DMS79 treated with DMSO at 0.1 percent for 48 hours (cell line): ENCODE measurements around the gene AIP.
"Not testable (repeated sequence)": the region's sequence is repeated elsewhere in the genome, so short reads cannot be mapped to it uniquely, and the experiment has no call there.

Experiments
- DNase-seq: peaks from one replicate; lab custom pipeline; 2025; lab: John Stamatoyannopoulos, UW

AIP gene

DNA sequence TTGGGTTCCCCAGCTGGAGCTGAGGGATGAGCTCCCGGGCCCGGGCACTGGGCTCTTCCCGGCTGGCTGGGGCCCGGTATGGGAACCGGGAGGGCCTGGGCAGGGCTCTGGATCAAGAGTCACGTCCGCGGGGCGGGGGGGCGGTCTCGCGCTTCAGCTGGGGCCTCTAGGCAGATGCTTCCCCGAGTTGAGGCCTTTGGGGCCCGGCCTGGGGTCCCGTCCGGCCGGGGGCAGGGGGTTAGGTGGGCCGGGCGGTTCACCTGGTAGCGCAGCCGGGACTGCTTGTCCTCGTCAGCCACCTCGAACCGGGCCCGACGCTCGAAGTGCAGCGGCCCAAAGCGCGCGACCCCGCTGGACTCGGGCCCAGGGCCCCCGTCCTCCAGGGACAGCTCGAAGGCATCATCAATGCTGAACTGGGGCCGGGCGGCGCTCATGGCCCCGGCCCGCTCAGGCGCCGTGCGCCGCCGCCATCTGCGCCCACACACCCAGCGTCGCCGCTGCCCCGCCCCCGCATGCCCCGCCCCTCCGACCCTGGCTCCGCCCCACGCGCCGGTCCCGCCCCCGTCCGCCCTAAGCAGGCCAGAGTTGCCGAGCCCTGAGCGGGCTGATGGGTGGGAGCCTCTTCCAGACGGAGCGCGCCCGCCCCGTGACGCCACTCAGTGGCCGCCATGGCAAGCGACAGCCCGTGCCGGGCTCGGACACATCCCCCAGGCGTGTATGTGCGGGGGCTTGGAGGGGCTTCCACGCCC, 13.9 kb upstream of the AIP start, which contains the start of gene TMEM134:
TMEM134 (minus strand) TSS at position 493 of the 749 bp plus-strand sequence; CDS start at position 434, 59 bp downstream.
- peak; percentile 79 for DNase-seq

GRCh38 chr11:67469508-67469811, 13.4 kb upstream of the AIP start:
- DNase-seq: no peak

DNA sequence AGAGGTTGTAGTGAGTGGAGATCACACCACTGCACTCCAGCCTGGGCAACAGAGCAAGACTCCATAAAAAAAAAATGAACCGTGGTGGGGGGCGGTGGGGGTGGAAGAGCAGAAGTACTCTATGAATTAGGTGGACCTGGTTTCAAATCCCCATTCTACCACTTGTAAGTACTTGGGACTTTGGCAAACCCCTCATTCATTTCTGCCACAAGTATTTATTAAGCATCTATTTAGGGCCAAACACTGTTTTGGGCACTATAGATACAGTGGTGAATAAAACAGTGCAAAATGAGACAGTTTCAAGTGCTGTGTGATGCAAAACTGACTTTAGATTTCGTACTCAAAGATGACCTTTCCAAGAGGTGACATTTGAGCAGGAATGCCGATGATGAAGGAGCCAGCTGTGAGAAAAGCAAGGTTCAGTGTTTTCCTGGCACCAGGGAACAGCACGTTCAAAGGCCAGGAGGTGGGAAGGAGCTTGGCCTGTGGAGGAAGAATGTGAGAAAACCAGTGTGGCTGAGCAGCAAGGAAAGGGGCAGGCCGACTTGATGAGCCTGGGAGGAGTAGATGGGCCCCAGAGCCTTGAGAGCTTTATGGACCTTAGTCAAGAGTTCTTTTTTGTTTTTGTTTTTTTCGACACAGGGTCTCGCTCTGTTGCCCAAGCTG, 12.4 kb upstream of the AIP start:
- DNase-seq: no peak

GRCh38 chr11:67472882-67473281, 9.9 kb upstream of the AIP start:
- DNase-seq: no peak

DNA sequence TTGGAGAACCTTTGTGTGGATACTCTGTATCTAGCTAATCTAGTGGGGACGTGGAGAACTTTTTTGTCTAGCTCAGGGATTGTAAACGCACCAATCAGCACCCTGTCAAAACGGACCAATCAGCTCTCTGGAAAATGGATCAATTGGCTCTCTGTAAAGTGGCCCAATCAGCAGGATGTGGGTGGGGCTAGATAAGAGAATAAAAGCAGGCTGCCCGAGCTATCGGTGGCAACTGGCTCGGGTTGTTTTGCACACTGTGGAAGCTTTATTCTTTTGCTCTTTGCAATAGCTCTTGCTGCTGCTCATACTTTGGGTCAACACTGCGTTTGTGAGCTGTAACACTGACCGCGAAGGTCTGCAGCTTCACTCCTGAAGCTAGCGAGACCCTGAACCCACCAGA, 6.1 kb upstream of the AIP start:
- DNase-seq: not testable (repeated sequence)

- DNase-seq: not testable (repeated sequence)
Observed at GRCh38 chr11:67477344-67478050, 5.3 kb upstream of the AIP start.

DNA sequence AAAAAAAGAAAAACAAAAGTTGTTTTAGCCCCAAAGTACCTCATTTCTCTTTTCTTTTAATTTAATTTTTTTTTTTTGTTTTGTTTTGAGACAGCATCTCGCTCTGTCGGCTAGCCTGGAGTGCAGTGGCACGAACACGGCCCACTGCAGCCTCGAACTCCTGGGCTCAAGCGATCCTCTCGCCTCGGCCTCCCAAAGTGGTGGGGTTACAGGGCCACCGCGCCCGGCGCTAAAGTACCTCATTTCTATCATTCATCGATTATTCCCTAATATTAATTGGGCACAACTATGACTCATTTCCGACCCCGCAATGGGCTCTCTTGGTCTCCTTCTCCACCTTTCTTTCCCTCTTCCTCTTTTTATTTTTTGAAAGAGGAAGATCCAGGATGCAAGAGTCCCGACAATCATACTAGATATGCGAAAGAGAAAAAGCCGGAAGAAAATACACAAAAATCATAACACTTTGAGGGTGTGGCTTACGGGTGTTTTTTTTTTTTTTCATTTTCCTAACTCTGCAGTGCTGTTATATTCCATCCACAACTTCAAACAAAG, 475 bp upstream of the AIP start:
- no peak for DNase-seq

GRCh38 chr11:67483831-67484665, 1.2 kb downstream of the AIP start:
- no peak for DNase-seq

DNA sequence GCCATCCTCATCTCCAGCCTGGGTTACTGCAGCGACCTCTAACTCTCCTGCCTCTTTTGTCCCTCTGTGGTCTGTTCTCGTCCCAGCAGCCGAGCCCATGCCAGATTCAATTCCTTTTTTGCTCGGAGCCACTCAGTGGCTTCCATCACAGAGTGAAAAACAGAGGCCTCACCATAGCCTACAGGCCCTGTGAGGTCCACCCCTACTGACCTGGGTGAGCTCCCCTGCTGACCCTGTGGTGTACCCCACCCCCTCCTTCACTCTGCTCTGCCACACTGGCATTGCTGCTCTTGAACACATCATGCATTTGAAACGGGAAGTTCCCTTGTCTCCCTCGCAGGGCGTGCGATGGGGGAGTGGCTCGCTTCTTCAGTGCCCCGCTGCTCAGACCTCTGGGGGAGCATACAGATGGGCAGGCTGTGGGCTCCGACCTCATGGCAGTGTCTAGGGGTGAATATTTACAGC, 2.1 kb downstream of the AIP start:
- DNase-seq: no peak

GRCh38 chr11:67485873-67486361, 3.1 kb downstream of the AIP start:
- DNase-seq: not testable (repeated sequence)

DNA sequence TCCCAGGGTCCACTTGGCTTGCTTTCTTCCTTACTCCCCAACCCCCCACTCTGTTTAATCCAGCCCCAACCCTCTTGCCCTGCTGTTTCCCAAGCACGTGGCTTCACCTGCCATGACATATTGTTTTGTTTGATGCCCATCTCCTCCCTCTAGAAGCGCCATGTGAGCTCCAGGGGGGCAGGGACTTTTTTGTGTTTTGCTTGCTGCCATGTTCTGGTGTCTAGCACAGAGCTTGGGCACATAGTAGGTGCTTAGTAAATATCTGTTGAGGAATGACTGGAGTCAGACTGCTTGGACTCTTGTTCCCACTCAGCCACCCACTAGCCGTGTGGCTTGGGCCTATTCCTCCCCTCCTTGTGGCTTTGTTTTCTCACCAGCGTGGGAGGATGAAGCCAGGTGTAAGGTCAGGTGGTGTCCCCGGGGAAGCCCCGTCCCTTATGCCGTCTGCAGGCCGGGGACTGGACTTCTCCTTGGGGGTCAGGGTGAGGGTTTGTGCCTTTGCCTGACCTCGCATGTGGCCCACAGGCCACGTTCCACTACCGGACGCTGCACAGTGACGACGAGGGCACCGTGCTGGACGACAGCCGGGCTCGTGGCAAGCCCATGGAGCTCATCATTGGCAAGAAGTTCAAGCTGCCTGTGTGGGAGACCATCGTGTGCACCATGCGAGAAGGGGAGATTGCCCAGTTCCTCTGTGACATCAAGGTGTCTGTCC, 3.8 kb downstream of the AIP start:
- DNase-seq: no peak

DNA sequence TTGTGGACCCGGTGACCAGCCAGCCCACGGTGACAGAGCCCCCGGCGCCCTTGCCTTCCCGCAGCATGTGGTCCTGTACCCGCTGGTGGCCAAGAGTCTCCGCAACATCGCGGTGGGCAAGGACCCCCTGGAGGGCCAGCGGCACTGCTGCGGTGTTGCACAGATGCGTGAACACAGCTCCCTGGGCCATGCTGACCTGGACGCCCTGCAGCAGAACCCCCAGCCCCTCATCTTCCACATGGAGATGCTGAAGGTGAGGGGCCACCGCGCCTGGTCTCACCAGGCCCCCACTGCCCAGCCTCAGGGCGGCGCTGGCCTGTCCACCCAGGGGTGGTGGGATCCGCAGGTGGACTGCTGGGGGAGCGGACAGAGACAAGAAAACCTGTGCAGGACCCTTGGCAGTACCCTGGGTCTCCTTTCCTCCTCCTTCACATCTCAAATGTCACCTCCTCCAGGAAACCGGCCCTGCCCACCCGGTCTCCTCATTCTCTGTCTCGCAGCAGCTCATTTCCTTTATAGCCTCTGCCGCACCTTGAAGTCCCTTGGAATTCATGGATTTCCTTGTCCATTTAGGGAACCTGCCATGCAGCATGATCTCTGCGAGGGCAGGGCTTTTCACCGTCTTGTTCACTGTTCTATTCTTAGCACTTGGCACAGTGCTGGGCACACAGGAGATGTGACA, 6.5 kb downstream of the AIP start:
- no peak for DNase-seq

GRCh38 chr11:67489885-67490726, 7.3 kb downstream of the AIP start:
- DNase-seq: no peak

DNA sequence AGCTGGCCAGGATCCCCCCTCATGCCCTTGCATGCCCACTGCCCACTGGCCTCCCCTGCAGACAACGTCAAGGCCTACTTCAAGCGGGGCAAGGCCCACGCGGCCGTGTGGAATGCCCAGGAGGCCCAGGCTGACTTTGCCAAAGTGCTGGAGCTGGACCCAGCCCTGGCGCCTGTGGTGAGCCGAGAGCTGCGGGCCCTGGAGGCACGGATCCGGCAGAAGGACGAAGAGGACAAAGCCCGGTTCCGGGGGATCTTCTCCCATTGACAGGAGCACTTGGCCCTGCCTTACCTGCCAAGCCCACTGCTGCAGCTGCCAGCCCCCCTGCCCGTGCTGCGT, 7.9 kb downstream of the AIP start:
- DNase-seq: no peak

DNA sequence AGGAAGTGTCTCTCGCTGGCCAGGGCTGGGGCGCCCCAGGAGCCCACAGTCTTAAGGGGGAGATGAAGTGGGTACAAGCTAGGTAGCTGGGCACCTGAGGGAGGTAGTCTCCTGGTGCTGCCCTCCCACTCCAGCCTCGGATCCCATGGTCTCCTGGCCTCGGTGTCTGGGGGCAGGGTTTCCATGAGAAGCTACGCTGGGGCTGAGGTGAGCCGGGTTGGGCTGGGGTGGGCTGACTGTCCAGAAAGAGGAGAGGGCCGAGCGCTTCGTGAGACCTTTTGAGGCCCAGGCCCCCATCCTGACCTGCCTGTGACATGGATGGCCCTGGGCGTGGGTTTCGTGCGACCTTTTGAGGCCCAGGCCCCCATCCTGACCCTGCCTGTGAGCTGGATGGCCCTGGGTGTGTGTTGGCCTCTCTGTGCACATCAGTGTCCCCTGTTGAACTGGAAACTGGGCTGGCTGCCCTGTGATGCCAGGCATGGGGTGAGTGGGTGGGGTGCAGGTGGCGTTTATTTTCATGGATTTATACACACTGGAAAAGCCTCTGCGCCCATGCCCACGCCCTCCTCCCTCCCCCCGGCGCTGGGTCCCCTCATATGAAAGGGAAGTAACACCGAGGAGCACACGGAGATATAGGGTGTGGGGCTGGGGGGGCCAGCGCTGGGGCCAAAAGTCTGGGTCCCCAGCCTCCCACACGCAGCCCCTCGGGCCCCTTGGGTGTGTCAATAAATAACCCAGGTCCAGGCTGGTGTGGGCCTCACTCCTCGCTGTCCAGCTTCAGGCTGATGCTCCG, 8.6 kb downstream of the AIP start:
- no peak for DNase-seq

DNA sequence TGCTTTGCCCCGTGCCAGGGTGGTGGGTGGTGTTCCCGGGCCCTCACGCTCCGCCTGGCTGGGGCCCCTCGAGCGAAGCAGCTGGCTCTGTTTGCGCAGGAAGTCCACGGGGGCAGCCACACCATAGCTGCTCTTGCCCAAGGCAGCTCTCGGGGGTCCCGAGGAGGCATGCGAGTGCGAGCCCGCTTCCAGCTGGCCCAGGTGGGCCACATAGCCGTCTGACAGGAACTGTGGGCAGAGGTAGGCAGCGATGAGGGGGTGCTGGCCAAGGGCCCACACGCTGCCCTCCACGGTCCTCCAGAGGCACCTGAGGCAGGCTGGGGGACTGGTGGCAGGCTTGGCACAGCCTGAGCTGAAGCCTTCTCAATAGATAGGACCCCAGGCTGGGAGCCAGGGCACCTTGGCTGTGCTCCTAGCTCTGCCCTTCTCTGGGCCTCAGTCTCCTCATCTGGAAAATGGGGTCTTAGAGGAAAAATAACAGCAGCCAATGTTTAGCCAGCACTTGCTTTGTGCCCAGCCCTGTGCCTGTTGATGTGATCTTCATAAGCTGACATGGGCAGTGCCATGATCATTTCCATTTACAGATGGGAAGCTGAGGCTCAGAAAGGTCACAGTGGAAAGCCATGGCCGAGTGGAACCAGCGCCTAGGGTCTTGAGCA, 9.4 kb downstream of the AIP start:
- DNase-seq: no peak

GRCh38 chr11:67492801-67493547, 10.1 kb downstream of the AIP start:
- no peak for DNase-seq
